ENCODE measurements around the gene ACTG2.

The ACTG2 gene

GRCh38 chr2:73963385-73964120 lies 70.7 kb downstream of the ACTG2 start:
- no peak for DNase-seq (ENCODE audit: low spot score)
- no peak for FAIRE-seq

GRCh38 chr2:73964223-73964622 lies 71.4 kb downstream of the ACTG2 start:
- FAIRE-seq: no peak
- DNase-seq (ENCODE audit: low spot score): no peak

GRCh38 chr2:73965053-73965452 lies 72.2 kb downstream of the ACTG2 start:
- no peak for FAIRE-seq
- no peak for DNase-seq (ENCODE audit: low spot score)

GRCh38 chr2:73968357-73968937 lies 75.6 kb downstream of the ACTG2 start:
- FAIRE-seq (no peak), DNase-seq (ENCODE audit: low spot score) (no peak)

GRCh38 chr2:73969356-73969755 lies 76.5 kb downstream of the ACTG2 start:
- no peak for DNase-seq (ENCODE audit: low spot score)
- no peak for FAIRE-seq

Data from RCC 7860 (cell line).